Neural cell (in vitro differentiated cells): ENCODE results near the gene HYLS1.

Experiments
- CTCF ChIP-seq: fragments of 450-650 bp; IDR thresholded peaks from 2 replicates; pipeline ENCODE4 v1.5.1; 2014; ENCODE audit warnings: antibody characterized with exemption, mild to moderate bottlenecking, moderate library complexity; ENCODE audit not compliant: poor library complexity, severe bottlenecking
- EP300 ChIP-seq: fragments of 450-650 bp; conservative IDR thresholded peaks from 2 replicates; pipeline ENCODE4 v1.6.1; 2014; ENCODE audit warnings: antibody characterized with exemption, mild to moderate bottlenecking, moderate library complexity; ENCODE audit not compliant: poor library complexity, severe bottlenecking
- EZH2 ChIP-seq: fragments of 200-600, 300-800 bp; shearing (Covaris generic), sonication (generic); IDR thresholded peaks from 2 replicates; pipeline ENCODE4 v1.6.1; 2014; ENCODE audit warnings: antibody characterized with exemption, low read length, borderline replicate concordance, mild to moderate bottlenecking; ENCODE audit not compliant: insufficient read depth, poor library complexity, severe bottlenecking
- POLR2AphosphoS5 ChIP-seq: IDR thresholded peaks from 2 replicates; pipeline ENCODE4 v1.6.1; 2012
- REST ChIP-seq: IDR thresholded peaks from 2 replicates; pipeline ENCODE4 v1.6.1; 2012; ENCODE audit warnings: borderline replicate concordance
- SMC3 ChIP-seq: fragments of 450-650 bp; conservative IDR thresholded peaks from 2 replicates; pipeline ENCODE4 v1.6.1; 2014; ENCODE audit warnings: antibody characterized with exemption, mild to moderate bottlenecking, moderate library complexity; ENCODE audit not compliant: poor library complexity
- TAF1 ChIP-seq: IDR thresholded peaks from 2 replicates; pipeline ENCODE4 v1.6.1; 2012; ENCODE audit warnings: low read depth

DNA sequence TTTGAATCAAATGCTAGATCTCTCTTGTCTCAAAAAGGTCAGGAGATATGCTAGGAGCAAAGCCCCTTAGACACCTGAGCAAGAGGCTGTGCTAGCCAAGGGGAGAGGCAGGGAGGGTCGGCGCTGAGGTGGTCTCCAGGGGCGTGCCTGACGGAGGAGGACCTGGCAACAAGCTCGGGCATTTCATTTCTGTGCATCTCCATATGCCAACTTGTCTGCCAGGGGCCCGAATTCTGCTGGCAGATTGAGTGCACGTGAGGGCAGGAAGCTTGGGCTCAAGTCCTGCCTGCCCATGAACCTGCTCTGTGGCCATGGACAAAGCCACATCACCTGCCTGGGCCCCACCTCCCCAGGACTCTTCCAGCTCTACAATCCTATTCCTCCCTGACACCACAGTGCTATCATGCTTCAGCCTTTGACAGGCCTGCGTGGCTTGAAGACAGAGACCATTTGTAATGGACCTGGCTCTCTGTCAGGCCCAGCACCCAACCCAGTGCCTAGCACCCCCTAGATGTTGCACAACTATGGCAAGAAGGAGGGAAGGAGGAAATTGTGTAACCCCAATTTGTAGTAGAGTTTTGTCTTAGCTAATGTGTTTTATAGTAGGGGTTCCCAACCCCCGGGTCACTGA, 42.1 kb downstream of the HYLS1 start:
- TF ChIP-seq CTCF (no peak), TAF1 (no peak), POLR2AphosphoS5 (no peak), EZH2 (no peak), SMC3 (no peak), EP300 (no peak), REST (no peak)
